Spinal cord (tissue), 10 donors: ENCODE measurements around the gene CCDC69. TPM values are rescaled to one million over a fixed set of nuclear protein-coding genes. Genes with fewer than 3 reads are reported as not detected.

Experiments used
- DNase-seq, 6 donors: peaks; one replicate each; pipeline versions ENCODE4 v3.0.0 to v3.0.0-alpha.2; 2013 to 2015; ENCODE audit warnings: low spot score in 6 of 6, low read depth in 4 of 6
- H3K27ac ChIP-seq: one replicate; pipeline ENCODE4 v1.5.1; 2013; ENCODE audit warnings: low read depth, low read length, control low read depth
- H3K27me3 ChIP-seq: one replicate; pipeline ENCODE4 v1.6.1; 2013; ENCODE audit warnings: low read length; ENCODE audit not compliant: control insufficient read depth, insufficient read depth
- H3K36me3 ChIP-seq: one replicate; pipeline ENCODE4 v1.6.1; 2013; ENCODE audit warnings: low read length; ENCODE audit not compliant: control insufficient read depth, insufficient read depth
- H3K4me1 ChIP-seq: one replicate; pipeline ENCODE4 v1.6.1; 2013; ENCODE audit warnings: low read length; ENCODE audit not compliant: control insufficient read depth, insufficient read depth
- H3K4me3 ChIP-seq: one replicate; pipeline ENCODE4 v1.5.1; 2013; ENCODE audit warnings: low read depth, low read length, control low read depth
- H3K9me3 ChIP-seq: one replicate; pipeline ENCODE4 v1.6.1; 2013; ENCODE audit warnings: low read length; ENCODE audit not compliant: control insufficient read depth, insufficient read depth
- WGBS: methylation state at CpG from one replicate; pipeline ENCODE4 v1.1.5; 2013; ENCODE audit warnings: missing lambda C conversion rate; ENCODE audit not compliant: insufficient coverage; 5-methylcytosine and 5-hydroxymethylcytosine counted together
- polyA plus RNA-seq, 2 donors: library from polyadenylated mRNA; unstranded; fragments of 120-200 nt; gene quantifications; one replicate each; pipeline ENCODE4 v1.2.1, GENCODE V29; 2013; ENCODE audit not compliant: insufficient read length in 2 of 2
- total RNA-seq, 2 donors: library from RNA; depleted of rRNA in 1 of 2; stranded (reverse); fragments of 120-200 nt in 1 of 2; fragments of >200 nt in 1 of 2; gene quantifications; one replicate each; pipeline versions ENCODE4 v1.2.3 to v1.2.4, GENCODE V29; 2013 to 2014
- donor health status: healthy.

CCDC69 gene
- total and polyA plus RNA-seq, 4 donors: 2.4 to 7.1 (median 4.4) TPM

DNA sequence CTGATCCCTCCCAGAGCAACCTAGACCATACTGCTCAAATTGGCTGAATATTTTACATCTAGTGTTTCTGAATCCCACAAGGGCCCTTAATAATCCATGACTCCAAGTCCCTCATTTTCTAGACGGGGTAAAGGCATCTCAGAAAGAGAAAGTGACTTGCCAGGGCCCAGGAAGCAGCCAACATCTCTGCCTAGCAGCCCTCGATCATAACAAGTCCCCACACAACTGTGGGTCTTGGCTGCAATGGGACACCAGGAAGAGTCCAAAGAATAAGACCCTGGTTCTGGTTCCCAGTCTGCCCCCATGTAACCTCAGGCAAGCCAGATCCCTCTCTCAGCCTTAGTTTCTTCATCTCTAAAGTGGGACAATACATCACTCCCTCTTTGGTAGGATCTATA, 72.6 kb downstream of the CCDC69 start:
- WGBS: 57% methylated on average over 1 of the region's 2 CpGs
- H3K36me3 ChIP-seq: peaks cover 23% of the 10 kb centered on the region
- peak overlapping the region; percentile 88 for H3K27ac ChIP-seq
- no peaks in the 10 kb centered on the region for H3K9me3 ChIP-seq
- DNase-seq: no peak
- no peak overlapping the region for H3K4me3 ChIP-seq
- no peaks in the 10 kb centered on the region for H3K27me3 ChIP-seq
- H3K4me1 ChIP-seq: peaks cover 45% of the 10 kb centered on the region

DNA sequence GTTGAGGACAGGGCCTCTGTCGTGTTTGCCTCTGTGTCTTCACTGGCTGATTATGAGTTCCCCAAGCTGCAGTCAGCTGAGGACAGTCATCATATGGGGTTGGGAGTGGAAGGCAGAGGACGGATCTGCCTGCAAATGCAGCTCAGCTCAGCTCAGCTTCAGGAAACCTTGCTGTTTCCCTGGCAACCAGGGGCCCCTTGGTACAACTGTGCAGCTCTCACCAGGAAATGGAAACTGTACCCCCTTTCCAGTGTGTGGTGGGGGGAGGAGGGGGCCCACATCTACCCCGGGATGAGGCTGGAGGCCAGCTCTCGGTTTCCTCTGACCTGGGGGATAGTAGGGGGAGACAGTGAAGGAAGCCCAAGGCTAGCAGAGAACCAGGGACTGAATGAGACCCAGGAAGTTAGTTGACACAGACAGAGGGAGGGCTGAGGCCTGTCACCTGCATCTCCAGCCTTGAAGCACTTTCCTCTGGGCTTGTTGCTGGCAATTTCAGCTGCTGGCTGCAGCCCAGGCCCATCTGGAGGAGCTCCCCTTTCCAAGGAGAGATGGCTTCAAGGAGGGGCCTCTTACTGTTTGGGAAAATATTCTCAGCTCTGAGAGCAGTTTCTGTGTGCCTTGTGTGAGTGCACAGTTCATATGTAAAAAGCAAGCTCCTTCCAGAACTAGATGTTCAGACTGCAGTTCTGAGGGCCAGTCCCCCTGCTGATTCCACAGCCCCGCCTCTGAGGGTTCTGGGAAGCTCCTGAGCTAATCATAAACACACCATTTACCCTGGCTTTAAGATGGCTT, 73.2 kb downstream of the CCDC69 start:
- Histone ChIP-seq H3K4me3 (no peak overlapping the region), H3K36me3 (peaks cover 28% of the 10 kb centered on the region), H3K27me3 (no peaks in the 10 kb centered on the region), H3K9me3 (no peaks in the 10 kb centered on the region), H3K27ac (peak overlapping the region; percentile 88), H3K4me1 (peaks cover 39% of the 10 kb centered on the region)
- DNase-seq: peak in 2 of 6 donors; percentile 82 to 88
- 4% methylated on average over 5 of the region's 5 CpGs for WGBS

DNA sequence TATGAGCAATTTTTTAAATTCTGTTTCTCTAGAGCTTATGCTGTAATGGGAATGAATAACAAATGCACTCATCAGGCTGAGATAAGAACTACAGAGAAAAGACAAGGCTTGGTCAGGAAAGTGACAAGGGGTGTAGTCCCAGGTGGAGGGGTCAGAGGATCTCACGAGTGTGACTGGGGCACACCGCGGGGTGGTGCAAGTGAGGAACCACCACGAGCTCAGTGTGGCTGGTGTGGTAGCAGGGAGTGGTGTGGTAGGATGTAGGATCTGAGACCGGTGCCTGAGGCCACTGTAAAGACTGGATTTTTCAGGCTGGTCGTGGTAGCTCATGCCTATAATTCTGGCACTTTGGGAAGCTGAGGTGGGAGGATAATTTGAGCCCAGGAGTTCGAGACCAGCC, 75.3 kb downstream of the CCDC69 start:
- no peak overlapping the region for H3K27ac ChIP-seq
- H3K4me1 ChIP-seq: peaks cover 33% of the 10 kb centered on the region
- H3K27me3 ChIP-seq: no peaks in the 10 kb centered on the region
- DNase-seq: no peak
- H3K9me3 ChIP-seq: no peaks in the 10 kb centered on the region
- 91% methylated on average over 5 of the region's 7 CpGs for WGBS
- H3K36me3 ChIP-seq: peaks cover 39% of the 10 kb centered on the region
- no peak overlapping the region for H3K4me3 ChIP-seq

DNA sequence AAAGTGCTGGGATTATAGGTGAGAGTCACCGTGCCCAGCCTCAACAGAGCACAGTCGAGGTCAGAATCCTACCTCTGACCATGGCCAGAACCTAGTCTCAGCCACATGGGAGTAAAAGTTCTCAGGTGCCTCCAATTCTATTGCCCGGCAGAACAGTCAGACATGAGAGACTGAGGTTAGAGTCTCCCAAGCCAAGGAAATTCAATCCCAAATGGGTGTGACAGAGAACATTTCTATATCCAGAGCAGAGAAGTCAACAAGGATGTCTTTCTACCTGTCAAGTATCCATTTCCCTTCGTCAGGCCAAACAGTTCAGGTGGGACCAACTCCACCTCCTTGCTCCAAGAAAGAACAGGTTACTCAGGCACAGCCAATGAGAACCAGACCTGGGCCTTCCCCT, 76.9 kb downstream of the CCDC69 start:
- Histone ChIP-seq H3K27me3 (no peaks in the 10 kb centered on the region), H3K4me1 (peaks cover 40% of the 10 kb centered on the region), H3K36me3 (peaks cover 39% of the 10 kb centered on the region), H3K9me3 (no peaks in the 10 kb centered on the region), H3K4me3 (no peak overlapping the region), H3K27ac (no peak overlapping the region)
- WGBS: 96% methylated on average over 4 of the region's 4 CpGs
- no peak for DNase-seq

DNA sequence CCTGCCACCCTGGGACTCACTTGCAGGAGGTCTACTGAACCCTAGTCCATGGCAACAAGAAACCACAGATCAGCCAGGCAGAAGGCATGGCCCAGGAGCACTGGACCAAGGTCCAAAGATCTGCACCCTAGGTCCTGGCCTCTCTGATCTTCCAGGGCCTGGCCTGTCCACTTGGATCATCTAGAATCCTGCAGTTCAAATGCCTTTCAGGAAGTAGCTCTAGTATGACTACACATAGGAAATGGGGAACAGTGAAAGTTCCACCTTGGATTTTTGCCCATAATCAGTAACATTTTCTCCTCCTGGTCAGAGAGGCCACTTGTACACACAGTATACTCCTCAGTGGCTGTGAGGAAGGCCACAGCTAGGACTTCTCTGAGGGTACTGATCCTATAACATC, 77.8 kb downstream of the CCDC69 start:
- H3K9me3 ChIP-seq: no peaks in the 10 kb centered on the region
- H3K36me3 ChIP-seq: peaks cover 45% of the 10 kb centered on the region
- no peak for DNase-seq
- H3K27me3 ChIP-seq: no peaks in the 10 kb centered on the region
- no peak overlapping the region for H3K4me3 ChIP-seq
- H3K4me1 ChIP-seq: peaks cover 40% of the 10 kb centered on the region
- H3K27ac ChIP-seq: no peak overlapping the region

DNA sequence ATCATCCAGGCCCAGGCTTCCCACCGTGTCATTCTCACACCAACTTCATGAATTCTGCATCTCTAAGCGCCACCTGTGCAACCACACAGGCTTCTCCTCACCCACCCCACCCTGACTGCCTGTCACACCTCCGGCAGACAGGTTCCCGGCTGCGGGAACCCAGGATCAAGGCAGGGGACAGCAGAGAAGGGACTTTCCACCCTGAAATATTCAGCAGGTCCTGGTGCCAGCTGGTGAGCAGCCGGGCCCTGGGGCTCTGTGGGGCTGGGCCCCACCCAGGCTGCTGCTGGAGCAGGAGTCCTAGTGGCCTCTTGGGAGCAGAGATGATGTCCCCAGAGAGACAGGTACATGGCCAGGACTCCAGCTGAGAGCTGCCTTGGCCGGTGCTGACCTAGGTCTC, 79.0 kb downstream of the CCDC69 start:
- H3K4me3 ChIP-seq: no peak overlapping the region

DNA sequence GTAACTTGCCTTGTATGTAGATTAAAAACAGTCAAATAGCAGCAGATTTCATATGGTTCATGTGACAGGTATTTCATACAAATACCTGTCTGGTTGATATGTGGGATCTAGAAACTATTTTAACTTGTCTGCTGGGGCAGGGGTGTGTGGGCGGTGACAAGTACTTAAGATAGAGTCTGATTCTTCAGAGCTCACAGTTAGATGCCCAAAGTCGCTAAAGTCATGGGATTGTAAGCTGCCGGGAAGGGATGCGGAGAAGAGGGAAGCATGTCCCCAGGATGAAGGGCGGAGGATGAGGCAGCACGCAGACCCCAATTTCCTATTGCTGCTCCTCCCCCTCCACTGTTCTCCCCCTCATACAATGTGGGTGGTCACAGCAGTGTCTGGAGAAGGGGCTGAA, 79.6 kb downstream of the CCDC69 start:
- Histone ChIP-seq H3K27me3 (no peaks in the 10 kb centered on the region), H3K27ac (no peak overlapping the region), H3K4me3 (no peak overlapping the region), H3K4me1 (peaks cover 36% of the 10 kb centered on the region), H3K9me3 (no peaks in the 10 kb centered on the region), H3K36me3 (peaks cover 60% of the 10 kb centered on the region)
- WGBS: 75% methylated on average over 2 of the region's 6 CpGs
- no peak for DNase-seq

More for the DNA sequence above, 79.0 kb downstream of the CCDC69 start:
- Histone ChIP-seq H3K36me3 (peaks cover 54% of the 10 kb centered on the region), H3K27ac (no peak overlapping the region), H3K4me1 (peaks cover 40% of the 10 kb centered on the region), H3K27me3 (no peaks in the 10 kb centered on the region), H3K9me3 (no peaks in the 10 kb centered on the region)
- DNase-seq: no peak
- WGBS: 88% methylated on average over 7 of the region's 7 CpGs

DNA sequence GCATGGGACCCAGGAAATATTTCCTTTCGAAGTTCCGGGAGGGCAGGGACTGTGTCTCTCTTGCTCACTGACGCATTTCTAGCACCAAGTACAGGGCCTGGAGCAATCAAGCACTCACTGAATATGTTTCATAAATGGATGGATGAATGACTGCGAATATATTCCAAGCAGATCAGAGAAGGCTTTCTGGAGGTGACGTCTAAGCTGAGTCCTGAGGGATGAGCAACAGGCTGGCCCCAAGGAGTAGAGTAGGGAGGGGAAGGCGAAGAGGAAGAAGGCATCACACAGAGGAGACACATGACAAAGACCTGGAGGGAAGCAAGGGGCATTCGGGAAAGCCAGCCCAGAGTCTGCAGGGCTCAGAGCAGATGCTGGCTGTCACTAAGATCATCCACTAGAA, 80.2 kb downstream of the CCDC69 start:
- H3K27ac ChIP-seq: no peak overlapping the region
- no peak overlapping the region for H3K4me3 ChIP-seq
- DNase-seq: no peak
- peaks cover 36% of the 10 kb centered on the region for H3K4me1 ChIP-seq
- H3K36me3 ChIP-seq: peaks cover 66% of the 10 kb centered on the region
- WGBS: 87% methylated on average over 6 of the region's 7 CpGs
- no peaks in the 10 kb centered on the region for H3K27me3 ChIP-seq
- H3K9me3 ChIP-seq: no peaks in the 10 kb centered on the region

DNA sequence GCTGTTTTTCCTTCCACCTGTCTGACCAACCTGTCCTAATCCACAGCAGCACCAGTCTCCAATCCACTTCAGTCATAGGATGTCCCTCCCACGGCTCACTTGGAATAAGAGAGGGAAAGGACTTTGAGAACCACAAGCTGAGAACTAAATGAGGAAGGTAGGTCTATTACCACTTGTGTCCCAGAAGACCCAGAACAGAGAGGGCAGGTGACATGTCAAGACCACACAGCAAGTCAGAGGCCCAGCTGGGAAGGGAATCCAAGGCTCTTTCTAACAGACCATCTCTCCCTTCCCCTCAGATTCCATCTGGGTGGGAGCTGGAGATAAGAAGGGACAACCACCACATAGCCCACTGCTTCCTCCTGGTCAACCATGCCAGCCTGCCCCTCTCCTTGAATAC, 81.0 kb downstream of the CCDC69 start:
- Histone ChIP-seq H3K27me3 (no peaks in the 10 kb centered on the region), H3K27ac (no peak overlapping the region), H3K4me1 (peaks cover 36% of the 10 kb centered on the region), H3K4me3 (no peak overlapping the region), H3K9me3 (no peaks in the 10 kb centered on the region), H3K36me3 (peaks cover 70% of the 10 kb centered on the region)
- no CpG with 5 or more reads among the region's 1 CpG for WGBS
- DNase-seq: no peak

DNA sequence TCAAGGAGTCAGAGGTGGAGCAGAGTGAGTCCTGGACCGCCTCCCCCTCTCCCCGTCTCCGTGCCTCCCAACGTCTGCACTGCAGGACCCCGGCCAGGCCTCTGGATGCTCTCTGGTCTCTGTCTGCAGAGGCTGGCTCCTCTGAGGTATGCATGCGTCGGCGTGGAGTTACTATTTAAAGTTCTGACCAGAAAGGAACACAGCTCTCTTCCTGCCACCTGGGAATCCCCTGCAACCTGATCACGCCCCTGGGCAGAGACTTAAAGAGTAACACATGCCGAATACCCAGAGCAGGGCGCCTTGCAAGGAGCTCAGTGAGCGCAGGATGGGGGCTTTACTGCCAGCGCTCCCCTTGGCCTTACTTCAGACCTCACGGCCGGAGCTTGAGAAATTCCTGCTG, 82.4 kb downstream of the CCDC69 start:
- Histone ChIP-seq H3K27me3 (no peaks in the 10 kb centered on the region), H3K4me3 (no peak overlapping the region), H3K9me3 (no peaks in the 10 kb centered on the region), H3K36me3 (peaks cover 69% of the 10 kb centered on the region), H3K4me1 (peaks cover 36% of the 10 kb centered on the region), H3K27ac (peak overlapping the region; percentile 54)
- peak in 1 of 6 donors; percentile 22 for DNase-seq
- 36% methylated on average over 14 of the region's 15 CpGs for WGBS
